Kidney epithelial cell (primary cell): ENCODE measurements around the gene SCP2. TPM values are rescaled to one million over a fixed set of nuclear protein-coding genes. Genes with fewer than 3 reads are reported as not detected.
"Not testable (repeated sequence)": the region's sequence is repeated elsewhere in the genome, so short reads cannot be mapped to it uniquely, and the experiment has no call there.

Source experiments
- DNase-seq: peaks from one replicate; pipeline ENCODE4 v3.0.0-alpha.2; 2010; ENCODE audit warnings: low read depth
- H3K27me3 ChIP-seq: 2 replicates; pipeline ENCODE4 v1.6.0; 2011; ENCODE audit warnings: low read length; ENCODE audit not compliant: control insufficient read depth, insufficient read depth
- H3K36me3 ChIP-seq: 2 replicates; pipeline ENCODE4 v1.5.1; 2011; ENCODE audit warnings: low read length; ENCODE audit not compliant: control insufficient read depth, insufficient read depth
- H3K4me3 ChIP-seq: 2 replicates; pipeline ENCODE4 v1.5.1; 2011; ENCODE audit warnings: low read depth, mild to moderate bottlenecking, control low read depth, low read length
- total RNA-seq: library from RNA; depleted of rRNA; stranded (reverse); fragments of >200 nt; gene quantifications from 2 replicates; pipeline ENCODE4 v1.2.3, GENCODE V29; 2015
- TF ChIP-seq, protein P1 (sequence below): IDR thresholded peaks from 2 replicates; pipeline ENCODE4 v1.5.1; 2011; ENCODE audit warnings: mild to moderate bottlenecking, moderate library complexity, low read length, control low read depth, inconsistent platforms; ENCODE audit not compliant: insufficient read depth, poor library complexity, severe bottlenecking

The SCP2 gene
- total RNA-seq, 1 donor from 2014 or later = 63.8 TPM

DNA sequence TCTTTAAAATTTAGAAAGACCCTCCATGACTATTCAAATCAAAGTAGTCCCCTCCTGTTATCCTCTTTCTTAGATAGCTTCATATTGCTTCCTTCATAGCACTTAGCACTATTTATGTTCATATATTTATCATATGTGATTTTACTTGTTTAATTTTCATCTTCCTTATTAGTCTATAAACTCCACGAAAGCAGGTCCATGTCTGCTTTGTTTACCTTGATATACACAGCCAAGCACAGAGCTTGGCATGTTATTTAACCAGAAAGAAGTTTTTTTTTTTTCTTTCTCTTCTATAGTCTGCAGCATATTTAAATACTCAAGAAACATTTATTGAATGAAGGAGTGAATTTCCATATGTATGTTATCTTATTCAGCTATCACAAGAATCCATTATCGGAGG is 36.0 kb downstream of the SCP2 start:
- no peak for DNase-seq
- Histone ChIP-seq H3K27me3 (no peaks in the 10 kb centered on the region), H3K36me3 (no peaks in the 10 kb centered on the region), H3K4me3 (no peak overlapping the region)
- TF ChIP-seq, protein P1, sequence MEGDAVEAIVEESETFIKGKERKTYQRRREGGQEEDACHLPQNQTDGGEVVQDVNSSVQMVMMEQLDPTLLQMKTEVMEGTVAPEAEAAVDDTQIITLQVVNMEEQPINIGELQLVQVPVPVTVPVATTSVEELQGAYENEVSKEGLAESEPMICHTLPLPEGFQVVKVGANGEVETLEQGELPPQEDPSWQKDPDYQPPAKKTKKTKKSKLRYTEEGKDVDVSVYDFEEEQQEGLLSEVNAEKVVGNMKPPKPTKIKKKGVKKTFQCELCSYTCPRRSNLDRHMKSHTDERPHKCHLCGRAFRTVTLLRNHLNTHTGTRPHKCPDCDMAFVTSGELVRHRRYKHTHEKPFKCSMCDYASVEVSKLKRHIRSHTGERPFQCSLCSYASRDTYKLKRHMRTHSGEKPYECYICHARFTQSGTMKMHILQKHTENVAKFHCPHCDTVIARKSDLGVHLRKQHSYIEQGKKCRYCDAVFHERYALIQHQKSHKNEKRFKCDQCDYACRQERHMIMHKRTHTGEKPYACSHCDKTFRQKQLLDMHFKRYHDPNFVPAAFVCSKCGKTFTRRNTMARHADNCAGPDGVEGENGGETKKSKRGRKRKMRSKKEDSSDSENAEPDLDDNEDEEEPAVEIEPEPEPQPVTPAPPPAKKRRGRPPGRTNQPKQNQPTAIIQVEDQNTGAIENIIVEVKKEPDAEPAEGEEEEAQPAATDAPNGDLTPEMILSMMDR = no peak

DNA sequence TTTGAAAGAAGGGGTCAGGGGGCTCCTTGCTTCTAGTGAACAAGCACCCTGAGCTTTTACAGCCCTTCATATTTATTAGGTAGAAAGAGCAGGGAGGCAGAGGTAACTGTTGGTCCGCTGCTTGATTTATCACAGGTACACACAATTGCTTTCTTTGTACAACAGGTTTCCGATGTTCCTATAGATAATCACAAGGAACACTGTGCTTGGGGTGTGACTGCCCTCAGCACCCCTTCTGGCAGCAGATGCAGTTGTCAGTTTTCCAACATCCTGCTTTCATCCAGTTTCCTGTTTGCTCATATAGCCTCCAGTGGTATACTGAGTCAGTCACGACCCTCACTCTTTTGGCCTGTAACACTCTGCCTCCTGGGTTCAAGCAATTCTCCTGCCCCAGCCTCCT is 40.6 kb downstream of the SCP2 start:
- TF ChIP-seq, protein P1 = no peak
- no peak for DNase-seq

DNA sequence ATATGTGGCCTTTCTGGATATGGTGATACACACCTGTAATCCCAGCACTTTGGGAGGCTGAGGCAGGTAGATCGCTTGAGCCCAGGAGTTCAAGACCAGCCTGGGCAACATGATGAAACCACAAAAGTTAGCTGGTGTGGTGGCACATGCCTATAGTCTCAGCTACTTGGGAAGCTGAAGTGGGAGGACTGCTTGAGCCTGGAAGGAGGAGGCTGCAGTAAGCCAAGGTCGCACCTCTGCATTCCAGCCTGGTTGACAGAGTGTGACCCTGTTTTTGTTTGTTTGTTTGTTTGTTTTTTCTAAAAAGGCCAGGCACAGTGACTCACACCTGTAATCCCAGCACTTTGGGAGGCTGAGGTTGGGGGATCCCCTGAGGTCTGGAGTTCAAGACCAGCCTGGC is 42.2 kb downstream of the SCP2 start:
- H3K27me3 ChIP-seq, H3K36me3 ChIP-seq, H3K4me3 ChIP-seq, DNase-seq: not testable (repeated sequence)

More for the DNA sequence above, 40.6 kb downstream of the SCP2 start:
- H3K27me3 ChIP-seq = no peaks in the 10 kb centered on the region
- H3K4me3 ChIP-seq = no peak overlapping the region
- H3K36me3 ChIP-seq = no peaks in the 10 kb centered on the region

DNA sequence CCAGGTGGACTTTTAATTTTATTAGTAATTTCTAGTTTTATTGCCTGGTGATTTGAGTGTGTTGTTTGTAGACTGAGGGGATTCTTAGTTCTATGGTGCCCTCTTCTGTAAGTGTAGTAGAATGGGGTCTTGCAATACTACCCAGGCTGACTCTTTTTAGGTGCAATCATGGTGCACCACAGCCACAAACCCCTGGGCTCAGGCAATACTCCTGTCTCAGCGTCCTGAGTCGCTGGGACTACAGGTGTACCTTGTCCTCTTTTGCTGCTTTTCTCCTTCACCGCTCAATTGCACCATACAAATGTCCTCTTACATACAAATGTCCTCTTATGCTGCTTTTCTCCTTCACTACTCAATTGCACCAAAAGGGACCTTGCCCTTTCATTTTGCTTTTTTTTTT is 43.1 kb downstream of the SCP2 start:
- Histone ChIP-seq H3K36me3 (no peaks in the 10 kb centered on the region), H3K27me3 (no peaks in the 10 kb centered on the region), H3K4me3 (no peak overlapping the region)
- TF ChIP-seq, protein P1 = peak; percentile 23
- DNase-seq = peak; percentile 10

DNA sequence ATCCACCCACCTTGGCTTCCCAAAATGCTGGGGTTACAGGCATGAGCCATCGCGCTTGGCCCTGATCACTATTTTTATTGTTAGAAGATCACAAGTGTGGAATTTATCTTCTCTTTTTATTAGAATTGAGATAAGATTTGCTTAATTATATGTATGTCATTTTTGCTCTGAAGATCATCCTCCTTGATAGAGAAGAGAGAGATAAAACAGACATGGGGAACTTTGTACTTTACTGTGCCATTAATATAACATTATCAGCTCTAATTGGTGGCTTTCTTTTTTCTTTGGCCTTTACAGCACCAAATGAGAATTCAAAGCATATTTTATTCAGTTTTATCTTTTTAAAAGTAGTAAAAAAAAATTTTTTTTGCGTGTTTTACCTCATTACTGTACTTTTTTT is 46.8 kb downstream of the SCP2 start:
- no peak overlapping the region for H3K4me3 ChIP-seq
- TF ChIP-seq, protein P1 = no peak
- no peaks in the 10 kb centered on the region for H3K36me3 ChIP-seq
- H3K27me3 ChIP-seq = no peaks in the 10 kb centered on the region
- no peak for DNase-seq

DNA sequence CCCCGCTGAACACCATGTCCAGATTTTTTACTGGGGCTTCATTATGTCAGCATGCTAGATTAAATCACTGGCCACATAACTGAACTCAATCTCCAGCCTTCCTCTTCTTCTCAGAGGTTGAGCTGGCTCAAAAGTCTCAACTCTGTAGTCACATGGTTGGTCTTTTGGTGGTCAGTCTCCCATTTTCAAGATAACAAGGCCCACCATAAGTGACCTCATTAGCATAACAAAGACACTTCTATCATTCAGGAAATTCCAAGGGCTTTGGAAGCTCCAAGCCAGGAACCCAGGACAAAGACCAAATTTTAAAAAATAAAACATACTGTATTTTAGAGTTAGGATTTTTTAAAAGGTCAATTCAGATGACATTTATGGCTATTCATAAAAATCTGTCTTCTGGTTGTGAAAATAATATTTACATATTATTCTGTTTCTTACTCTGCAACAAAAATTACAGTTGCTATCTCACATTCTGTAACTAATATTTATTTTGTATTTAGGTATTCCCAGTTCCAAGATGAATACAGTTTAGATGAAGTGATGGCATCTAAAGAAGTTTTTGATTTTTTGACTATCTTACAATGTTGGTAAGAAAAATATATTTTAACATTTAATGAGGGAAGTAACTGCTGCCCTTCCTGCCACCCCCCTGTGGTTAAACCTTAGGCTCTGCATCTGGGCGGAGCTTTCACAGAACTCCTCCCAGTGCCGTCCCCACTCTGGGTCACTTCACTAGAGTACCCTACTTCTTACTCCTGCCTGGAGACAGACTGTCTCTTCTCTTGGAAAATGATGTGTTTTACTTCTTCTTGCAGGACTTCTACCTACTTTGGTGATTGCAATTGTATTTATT is 49.3 kb downstream of the SCP2 start:
- H3K27me3 ChIP-seq = no peaks in the 10 kb centered on the region
- no peak for DNase-seq
- TF ChIP-seq, protein P1 = no peak
- no peaks in the 10 kb centered on the region for H3K36me3 ChIP-seq
- no peak overlapping the region for H3K4me3 ChIP-seq
